Stimulated activated CD8-positive, alpha-beta memory T cell treated with anti-CD3 and anti-CD28 coated beads, Interleukin-12 subunit alpha, Interleukin-12 subunit beta, amount 100 ng/mL, for 24 hours (primary cell): ENCODE results near the gene FICD.

Source experiments
- DNase-seq: peaks from one replicate; pipeline ENCODE4 v3.0.0-alpha.2; 2020; ENCODE audit errors: extremely low read depth

Gene FICD

GRCh38 chr12:108567406-108568337, 52.6 kb downstream of the FICD start:
- DNase-seq: no peak

DNA sequence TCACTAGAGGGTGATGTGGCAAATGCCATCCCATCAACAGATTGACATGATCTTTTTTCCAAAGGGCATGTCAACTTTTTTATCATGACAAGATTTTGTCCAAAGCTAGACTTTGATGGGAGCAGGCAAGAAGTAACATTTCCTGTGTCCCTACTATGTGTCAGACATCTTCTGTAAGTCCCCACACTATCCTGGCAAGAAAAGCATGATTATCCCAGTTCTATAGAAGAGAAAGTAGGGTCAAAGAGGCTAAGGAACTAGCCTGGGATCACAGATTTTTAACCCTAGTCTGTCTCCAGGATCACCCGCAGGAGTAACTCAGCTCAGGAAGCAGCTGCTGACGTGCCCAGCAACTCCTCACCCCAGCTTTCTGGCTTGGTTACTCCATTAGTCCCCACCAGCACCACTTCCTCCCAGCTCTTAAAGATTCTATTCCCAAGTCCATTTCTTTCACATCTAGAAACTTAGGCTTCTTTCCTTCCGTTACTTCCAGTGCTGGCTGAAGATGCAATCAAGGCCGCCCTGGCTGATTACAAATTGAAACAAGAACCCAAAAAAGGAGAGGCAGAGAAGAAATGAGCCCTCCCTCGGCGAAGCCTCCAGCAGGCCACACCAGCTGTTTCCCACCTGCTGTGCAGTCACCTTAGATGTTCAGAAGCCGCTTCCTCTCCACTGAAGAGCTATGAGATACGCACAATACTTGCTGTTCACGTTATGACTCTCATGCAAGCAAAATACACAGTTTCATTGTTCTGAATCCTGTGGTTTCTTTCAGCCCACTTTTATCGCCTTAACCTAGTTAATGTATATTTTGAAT, 53.5 kb downstream of the FICD start:
- peak; percentile 37 for DNase-seq
